Body of pancreas (tissue), 4 donors: ENCODE results near the gene ZSWIM6.

Source experiments
- CTCF ChIP-seq, 7 experiments: fragments of 450-650 bp in 4 of 7; fragments of 200-600 bp in 3 of 7; sonication (generic) in 3 of 7; IDR thresholded peaks; one replicate each; pipeline ENCODE4 v1.5.1; 2016 to 2019; ENCODE audit warnings: antibody characterized with exemption in 7 of 7
- POLR2A ChIP-seq, 3 donors: fragments of 450-650 bp; IDR thresholded peaks; one replicate each; pipeline ENCODE4 v1.6.1; 2016; ENCODE audit warnings: antibody characterized with exemption in 3 of 3, mild to moderate bottlenecking in 2 of 3

GRCh38 chr5:61371474-61371873 is 39.4 kb downstream of the ZSWIM6 start:
- TF ChIP-seq CTCF (IDR thresholded peaks at IDR 0.05) (no peak), POLR2A (IDR thresholded peaks at IDR 0.05) (no peak)
